Measurements from ENCODE around the gene RGPD8. TPM values are rescaled to one million over a fixed set of nuclear protein-coding genes. Genes with fewer than 3 reads are reported as not detected.

Gene RGPD8
- total and polyA plus RNA-seq, 2 of the 13 experiments (the other 11 are each of a cell fraction or from before 2014, with no cell fraction given): 2.3 to 12.8 TPM

DNA sequence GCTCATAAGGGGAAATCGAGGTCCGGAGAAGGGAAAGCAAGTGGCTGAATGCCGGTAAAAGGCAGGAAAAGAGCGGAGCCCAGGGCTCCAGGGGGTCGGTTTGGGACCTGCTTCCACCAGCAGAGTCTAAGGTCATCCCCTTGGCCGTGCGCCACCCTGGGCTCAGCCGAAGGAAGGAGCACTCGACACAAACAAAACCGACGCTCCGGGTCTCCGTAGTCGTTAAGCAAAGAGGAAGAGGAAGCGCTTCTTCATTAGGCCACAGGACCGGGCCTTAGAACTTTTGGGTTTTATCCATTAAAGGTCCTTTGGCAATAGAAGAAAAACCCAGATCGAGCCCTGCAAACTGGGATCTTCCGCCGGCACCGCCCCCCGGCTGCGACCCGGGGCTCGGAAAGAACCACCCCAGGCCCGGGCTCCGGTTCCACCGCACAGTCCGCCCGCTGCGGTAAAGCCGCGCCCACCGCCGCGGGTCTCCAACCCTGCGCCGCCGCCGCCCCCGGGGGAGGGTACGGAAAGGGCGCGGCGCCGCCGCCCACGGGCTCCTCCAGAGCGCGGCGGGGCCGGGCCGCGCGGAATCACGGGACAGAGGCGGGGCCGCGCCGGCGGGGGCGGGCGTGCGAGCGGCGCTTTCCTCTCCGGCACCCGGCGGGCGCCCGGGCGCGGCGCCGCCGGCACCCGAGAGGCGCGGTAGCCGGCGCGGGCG lies 48.2 kb upstream of the RGPD8 start, which contains the start of gene TTL (continued):
- TF ChIP-seq YY1 (IDR thresholded peaks at IDR 0.05; ENCODE audit: insufficient read depth, insufficient replicate concordance, low read depth, low read length) (peak; percentile 61), PTBP1 (IDR thresholded peaks at IDR 0.05; ENCODE audit: low read depth, low read length, poor library complexity, severe bottlenecking) (peak; percentile 68), ZNF549 (CRISPR knock-in tag; IDR thresholded peaks at IDR 0.05) (no peak), RAD51 (IDR thresholded peaks at IDR 0.05; ENCODE audit: borderline replicate concordance) (no peak)
- TF ChIP-seq, protein P1, sequence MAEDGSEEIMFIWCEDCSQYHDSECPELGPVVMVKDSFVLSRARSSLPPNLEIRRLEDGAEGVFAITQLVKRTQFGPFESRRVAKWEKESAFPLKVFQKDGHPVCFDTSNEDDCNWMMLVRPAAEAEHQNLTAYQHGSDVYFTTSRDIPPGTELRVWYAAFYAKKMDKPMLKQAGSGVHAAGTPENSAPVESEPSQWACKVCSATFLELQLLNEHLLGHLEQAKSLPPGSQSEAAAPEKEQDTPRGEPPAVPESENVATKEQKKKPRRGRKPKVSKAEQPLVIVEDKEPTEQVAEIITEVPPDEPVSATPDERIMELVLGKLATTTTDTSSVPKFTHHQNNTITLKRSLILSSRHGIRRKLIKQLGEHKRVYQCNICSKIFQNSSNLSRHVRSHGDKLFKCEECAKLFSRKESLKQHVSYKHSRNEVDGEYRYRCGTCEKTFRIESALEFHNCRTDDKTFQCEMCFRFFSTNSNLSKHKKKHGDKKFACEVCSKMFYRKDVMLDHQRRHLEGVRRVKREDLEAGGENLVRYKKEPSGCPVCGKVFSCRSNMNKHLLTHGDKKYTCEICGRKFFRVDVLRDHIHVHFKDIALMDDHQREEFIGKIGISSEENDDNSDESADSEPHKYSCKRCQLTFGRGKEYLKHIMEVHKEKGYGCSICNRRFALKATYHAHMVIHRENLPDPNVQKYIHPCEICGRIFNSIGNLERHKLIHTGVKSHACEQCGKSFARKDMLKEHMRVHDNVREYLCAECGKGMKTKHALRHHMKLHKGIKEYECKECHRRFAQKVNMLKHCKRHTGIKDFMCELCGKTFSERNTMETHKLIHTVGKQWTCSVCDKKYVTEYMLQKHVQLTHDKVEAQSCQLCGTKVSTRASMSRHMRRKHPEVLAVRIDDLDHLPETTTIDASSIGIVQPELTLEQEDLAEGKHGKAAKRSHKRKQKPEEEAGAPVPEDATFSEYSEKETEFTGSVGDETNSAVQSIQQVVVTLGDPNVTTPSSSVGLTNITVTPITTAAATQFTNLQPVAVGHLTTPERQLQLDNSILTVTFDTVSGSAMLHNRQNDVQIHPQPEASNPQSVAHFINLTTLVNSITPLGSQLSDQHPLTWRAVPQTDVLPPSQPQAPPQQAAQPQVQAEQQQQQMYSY (CRISPR knock-in tag; IDR thresholded peaks at IDR 0.05): peak; percentile 82
- TF ChIP-seq, protein P2, sequence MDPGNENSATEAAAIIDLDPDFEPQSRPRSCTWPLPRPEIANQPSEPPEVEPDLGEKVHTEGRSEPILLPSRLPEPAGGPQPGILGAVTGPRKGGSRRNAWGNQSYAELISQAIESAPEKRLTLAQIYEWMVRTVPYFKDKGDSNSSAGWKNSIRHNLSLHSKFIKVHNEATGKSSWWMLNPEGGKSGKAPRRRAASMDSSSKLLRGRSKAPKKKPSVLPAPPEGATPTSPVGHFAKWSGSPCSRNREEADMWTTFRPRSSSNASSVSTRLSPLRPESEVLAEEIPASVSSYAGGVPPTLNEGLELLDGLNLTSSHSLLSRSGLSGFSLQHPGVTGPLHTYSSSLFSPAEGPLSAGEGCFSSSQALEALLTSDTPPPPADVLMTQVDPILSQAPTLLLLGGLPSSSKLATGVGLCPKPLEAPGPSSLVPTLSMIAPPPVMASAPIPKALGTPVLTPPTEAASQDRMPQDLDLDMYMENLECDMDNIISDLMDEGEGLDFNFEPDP (CRISPR knock-in tag; conservative IDR thresholded peaks at IDR 0.05): no peak
- TF ChIP-seq, protein P3, sequence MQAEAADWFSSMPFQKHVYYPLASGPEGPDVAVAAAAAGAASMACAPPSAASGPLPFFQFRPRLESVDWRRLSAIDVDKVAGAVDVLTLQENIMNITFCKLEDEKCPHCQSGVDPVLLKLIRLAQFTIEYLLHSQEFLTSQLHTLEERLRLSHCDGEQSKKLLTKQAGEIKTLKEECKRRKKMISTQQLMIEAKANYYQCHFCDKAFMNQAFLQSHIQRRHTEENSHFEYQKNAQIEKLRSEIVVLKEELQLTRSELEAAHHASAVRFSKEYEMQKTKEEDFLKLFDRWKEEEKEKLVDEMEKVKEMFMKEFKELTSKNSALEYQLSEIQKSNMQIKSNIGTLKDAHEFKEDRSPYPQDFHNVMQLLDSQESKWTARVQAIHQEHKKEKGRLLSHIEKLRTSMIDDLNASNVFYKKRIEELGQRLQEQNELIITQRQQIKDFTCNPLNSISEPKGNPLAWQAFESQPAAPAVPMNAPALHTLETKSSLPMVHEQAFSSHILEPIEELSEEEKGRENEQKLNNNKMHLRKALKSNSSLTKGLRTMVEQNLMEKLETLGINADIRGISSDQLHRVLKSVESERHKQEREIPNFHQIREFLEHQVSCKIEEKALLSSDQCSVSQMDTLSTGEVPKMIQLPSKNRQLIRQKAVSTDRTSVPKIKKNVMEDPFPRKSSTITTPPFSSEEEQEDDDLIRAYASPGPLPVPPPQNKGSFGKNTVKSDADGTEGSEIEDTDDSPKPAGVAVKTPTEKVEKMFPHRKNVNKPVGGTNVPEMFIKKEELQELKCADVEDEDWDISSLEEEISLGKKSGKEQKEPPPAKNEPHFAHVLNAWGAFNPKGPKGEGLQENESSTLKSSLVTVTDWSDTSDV (CRISPR knock-in tag; IDR thresholded peaks at IDR 0.05): 0 out of 2 replicates have a peak, but pooled peaks have one; percentile 56

Measured in HepG2 (cell line).